ENCODE data around the gene MAP2K5. TPM values are rescaled to one million over a fixed set of nuclear protein-coding genes. Genes with fewer than 3 reads are reported as not detected.

MAP2K5 gene
- total RNA-seq, 3 donors from 2014 or later, result 26.4 to 36.4 (median 30.3) TPM

DNA sequence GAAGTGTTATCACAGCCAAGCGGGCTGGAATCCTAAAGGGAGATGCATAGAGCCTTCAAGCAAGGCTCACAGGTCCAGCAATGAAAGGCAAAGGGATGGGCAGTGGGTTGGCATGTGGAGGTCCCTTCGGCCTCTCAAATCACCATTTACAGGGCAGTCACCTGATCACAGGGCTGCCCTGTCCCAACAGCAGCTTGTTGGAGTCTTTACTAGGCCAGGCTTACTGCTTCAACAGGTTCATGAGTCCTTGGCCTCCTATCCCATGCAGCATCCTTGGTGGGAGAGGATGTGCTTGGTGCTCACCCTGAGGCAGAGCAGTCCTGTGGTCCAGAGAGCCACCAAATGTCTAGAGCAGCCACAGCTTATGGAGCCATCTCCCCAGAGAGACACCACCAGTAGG is 258.6 kb downstream of the MAP2K5 start:
- H3K9me3 ChIP-seq, result no peaks in the 10 kb centered on the region
- TF ChIP-seq, protein P1, sequence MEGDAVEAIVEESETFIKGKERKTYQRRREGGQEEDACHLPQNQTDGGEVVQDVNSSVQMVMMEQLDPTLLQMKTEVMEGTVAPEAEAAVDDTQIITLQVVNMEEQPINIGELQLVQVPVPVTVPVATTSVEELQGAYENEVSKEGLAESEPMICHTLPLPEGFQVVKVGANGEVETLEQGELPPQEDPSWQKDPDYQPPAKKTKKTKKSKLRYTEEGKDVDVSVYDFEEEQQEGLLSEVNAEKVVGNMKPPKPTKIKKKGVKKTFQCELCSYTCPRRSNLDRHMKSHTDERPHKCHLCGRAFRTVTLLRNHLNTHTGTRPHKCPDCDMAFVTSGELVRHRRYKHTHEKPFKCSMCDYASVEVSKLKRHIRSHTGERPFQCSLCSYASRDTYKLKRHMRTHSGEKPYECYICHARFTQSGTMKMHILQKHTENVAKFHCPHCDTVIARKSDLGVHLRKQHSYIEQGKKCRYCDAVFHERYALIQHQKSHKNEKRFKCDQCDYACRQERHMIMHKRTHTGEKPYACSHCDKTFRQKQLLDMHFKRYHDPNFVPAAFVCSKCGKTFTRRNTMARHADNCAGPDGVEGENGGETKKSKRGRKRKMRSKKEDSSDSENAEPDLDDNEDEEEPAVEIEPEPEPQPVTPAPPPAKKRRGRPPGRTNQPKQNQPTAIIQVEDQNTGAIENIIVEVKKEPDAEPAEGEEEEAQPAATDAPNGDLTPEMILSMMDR (IDR thresholded peaks at IDR 0.05), result no peak

DNA sequence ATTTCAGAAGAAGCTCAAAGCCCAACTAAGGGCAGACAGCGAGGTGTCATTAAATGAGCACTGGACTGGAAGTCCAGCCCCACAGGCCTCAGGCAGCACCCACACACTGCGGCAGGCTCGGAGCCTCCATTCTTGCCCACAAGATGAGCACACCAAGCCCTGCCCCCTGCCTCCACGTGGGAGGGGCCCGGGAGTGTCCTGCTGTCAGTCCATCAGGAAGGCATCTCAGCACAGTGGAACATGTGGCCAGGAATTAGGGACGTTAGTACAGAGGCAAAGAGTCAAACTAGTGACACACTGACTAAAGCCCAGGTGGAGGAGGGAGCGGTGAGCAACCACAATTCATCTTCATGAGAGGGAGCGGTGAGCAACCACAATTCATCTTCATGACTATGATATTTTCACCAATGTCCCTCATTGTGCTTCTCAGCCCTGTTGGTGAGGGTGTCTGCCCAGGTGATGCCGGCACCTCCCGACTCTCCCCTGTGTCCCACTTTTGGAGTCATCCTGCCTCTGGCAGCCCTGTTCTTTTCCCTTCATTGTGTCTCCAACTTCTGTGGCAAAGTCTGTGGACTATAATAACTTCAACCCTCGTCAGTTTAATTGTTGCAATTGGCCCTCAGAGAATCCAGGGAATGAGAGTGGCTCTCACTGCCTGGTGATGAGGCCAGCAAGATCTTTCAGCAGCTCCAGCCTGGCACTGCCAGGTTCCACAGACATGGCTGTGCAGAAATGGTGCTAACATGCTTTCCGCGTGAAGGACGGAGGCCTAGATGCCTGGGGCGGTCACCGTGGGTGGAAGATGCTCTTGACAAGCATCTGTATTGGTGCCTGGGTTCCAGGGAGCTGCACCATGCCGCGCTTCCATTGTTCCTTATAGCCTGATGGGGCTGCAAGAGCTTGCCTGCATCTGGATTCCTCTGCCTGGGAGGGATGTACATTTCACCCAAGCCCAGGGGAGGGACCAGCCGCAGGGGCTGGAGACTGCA is 259.7 kb downstream of the MAP2K5 start:
- H3K4me1 ChIP-seq (ENCODE audit: low read depth), result no peaks in the 10 kb centered on the region
- ATAC-seq, result no peak
- TF ChIP-seq, protein P1 (IDR thresholded peaks at IDR 0.05), result no peak
- DNase-seq, result no peak
- no peaks in the 10 kb centered on the region for H3K9me3 ChIP-seq
- no peaks in the 10 kb centered on the region for H3K36me3 ChIP-seq (ENCODE audit: low read depth)
- H3K4me3 ChIP-seq, result no peak overlapping the region
- intact Hi-C loops (cut with DNase I, micrococcal nuclease), result no loop called here

More for the DNA sequence above, 258.6 kb downstream of the MAP2K5 start:
- no peak overlapping the region for H3K4me3 ChIP-seq
- DNase-seq (no peak), ATAC-seq (no peak)
- H3K4me1 ChIP-seq (ENCODE audit: low read depth), result no peaks in the 10 kb centered on the region
- intact Hi-C loops (cut with DNase I, micrococcal nuclease), result no loop called here
- no peaks in the 10 kb centered on the region for H3K36me3 ChIP-seq (ENCODE audit: low read depth)

DNA sequence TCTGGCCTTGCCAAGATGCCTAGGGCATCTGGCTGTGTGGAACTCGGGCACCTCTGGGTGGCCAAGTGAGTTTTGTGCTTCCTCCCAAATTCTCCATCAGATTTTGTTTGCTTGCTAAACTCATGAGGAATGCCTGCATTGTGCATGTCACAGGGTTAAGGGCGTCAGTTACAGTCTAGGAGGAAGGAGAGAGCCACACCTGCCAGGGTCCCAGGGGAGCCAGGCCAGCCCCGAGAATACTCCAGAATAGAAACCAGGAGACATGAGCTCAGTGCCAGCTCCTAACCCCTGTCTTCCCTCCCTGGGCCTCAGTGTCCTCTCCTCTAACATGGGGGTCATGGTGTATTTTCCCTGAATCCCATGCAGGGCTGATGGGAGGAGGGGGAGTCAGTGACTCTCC is 260.8 kb downstream of the MAP2K5 start:
- H3K36me3 ChIP-seq (ENCODE audit: low read depth), result no peaks in the 10 kb centered on the region
- H3K4me3 ChIP-seq, result no peak overlapping the region
- TF ChIP-seq, protein P1 (IDR thresholded peaks at IDR 0.05), result no peak
- DNase-seq (no peak), ATAC-seq (no peak)
- no peaks in the 10 kb centered on the region for H3K4me1 ChIP-seq (ENCODE audit: low read depth)
- H3K9me3 ChIP-seq, result no peaks in the 10 kb centered on the region
- intact Hi-C loops (cut with DNase I, micrococcal nuclease), result no loop called here

DNA sequence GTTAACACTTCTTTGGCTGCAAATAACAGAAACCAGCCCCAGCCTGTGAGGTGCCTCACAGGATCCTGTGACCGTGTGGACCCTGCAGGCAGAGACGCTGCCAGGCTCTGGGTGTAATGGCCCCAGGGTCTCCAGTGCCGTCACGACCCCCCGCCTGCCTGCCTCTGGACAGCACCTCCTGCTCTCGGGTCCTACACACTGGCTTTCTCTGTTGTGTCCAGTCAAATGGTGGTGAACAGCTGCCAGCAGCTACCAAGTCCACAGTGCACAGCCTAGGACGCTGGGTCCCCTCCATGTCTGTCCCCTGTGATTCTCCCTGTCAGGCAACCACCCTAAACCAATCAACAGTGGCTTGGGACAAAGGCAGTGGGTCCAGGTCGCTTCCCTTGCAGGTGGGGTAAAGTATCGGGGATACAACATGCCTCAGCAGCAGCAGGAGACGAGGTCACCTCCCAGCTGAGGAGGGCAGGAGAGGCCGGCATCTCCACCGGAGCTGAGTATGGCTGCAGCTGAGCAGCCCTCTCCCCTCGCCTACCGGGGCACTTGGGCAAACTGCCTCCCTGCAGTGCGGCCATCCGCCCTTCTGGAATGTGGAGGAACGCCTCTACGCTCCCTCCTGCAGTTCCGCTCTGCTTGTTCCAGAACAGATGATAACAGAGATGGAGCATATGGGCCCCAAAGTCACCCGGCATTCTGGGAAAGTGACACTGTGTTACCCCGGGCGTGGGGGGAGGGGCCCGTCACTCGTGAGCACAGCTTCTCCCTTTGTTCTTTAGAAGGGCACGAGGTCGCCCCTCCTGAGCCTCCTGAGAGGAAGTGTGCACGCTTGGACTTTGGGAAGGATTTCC is 261.7 kb downstream of the MAP2K5 start:
- Histone ChIP-seq H3K36me3 (ENCODE audit: low read depth) (no peaks in the 10 kb centered on the region), H3K9me3 (no peaks in the 10 kb centered on the region), H3K4me1 (ENCODE audit: low read depth) (no peaks in the 10 kb centered on the region), H3K4me3 (no peak overlapping the region)
- TF ChIP-seq, protein P1 (IDR thresholded peaks at IDR 0.05), result no peak
- DNase-seq (no peak), ATAC-seq (no peak)
- intact Hi-C loops (cut with DNase I, micrococcal nuclease), result no loop called here

DNA sequence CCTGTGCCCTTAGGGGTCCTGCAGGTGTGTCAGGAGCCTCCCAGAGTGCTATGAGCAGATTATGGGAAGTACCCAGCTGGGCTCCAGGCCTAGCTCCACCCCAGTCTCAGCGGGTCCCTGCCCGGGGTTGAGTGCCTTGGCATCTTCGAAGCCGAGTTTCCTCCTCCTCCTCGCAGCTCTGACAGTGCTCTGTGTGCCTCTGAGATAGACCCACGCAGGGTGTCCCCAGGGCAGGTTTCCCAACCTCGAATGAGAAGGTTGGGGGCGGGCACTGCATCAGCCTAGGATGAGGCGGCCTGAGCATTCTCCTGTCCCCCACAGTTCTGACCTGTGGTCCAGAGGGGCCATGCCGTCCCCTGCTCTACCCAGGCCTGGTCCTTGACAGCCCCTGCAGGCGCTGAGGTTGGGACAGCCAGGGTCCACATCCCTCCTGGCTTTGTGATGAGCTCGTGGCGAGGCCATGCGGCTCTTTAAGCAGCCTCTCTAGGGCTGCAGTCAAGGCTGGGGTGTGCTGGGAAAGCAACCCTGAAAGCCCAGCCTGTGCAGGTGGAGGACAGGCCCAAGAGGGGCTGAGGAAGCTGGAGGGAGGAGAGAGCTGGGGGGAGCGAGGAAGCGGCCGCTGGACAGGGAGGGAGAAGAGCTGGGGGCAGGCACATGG is 262.6 kb downstream of the MAP2K5 start:
- Histone ChIP-seq H3K9me3 (no peaks in the 10 kb centered on the region), H3K36me3 (ENCODE audit: low read depth) (no peaks in the 10 kb centered on the region), H3K4me1 (ENCODE audit: low read depth) (no peaks in the 10 kb centered on the region), H3K4me3 (no peak overlapping the region)
- intact Hi-C loops (cut with DNase I, micrococcal nuclease), result no loop called here
- TF ChIP-seq, protein P1 (IDR thresholded peaks at IDR 0.05), result no peak
- no peak for ATAC-seq
- DNase-seq, result no peak
